A172 (cell line): ENCODE measurements around the gene FBXL22. TPM values are rescaled to one million over a fixed set of nuclear protein-coding genes. Genes with fewer than 3 reads are reported as not detected.
A peak's percentile ranks its signal among the peaks of the same experiment; 100 is the strongest.

ENCODE experiments used
- DNase-seq: peaks from one replicate; pipeline ENCODE4 v3.0.0-alpha.2; 2015; ENCODE audit warnings: low spot score
- total RNA-seq: library from RNA; depleted of rRNA; stranded (reverse); fragments of >200 nt; shearing (Covaris generic); gene quantifications from 2 replicates; pipeline ENCODE4 v1.2.3, GENCODE V29; 2014

Gene FBXL22
- total RNA-seq, 1 experiment from 2014 or later = not detected

DNA sequence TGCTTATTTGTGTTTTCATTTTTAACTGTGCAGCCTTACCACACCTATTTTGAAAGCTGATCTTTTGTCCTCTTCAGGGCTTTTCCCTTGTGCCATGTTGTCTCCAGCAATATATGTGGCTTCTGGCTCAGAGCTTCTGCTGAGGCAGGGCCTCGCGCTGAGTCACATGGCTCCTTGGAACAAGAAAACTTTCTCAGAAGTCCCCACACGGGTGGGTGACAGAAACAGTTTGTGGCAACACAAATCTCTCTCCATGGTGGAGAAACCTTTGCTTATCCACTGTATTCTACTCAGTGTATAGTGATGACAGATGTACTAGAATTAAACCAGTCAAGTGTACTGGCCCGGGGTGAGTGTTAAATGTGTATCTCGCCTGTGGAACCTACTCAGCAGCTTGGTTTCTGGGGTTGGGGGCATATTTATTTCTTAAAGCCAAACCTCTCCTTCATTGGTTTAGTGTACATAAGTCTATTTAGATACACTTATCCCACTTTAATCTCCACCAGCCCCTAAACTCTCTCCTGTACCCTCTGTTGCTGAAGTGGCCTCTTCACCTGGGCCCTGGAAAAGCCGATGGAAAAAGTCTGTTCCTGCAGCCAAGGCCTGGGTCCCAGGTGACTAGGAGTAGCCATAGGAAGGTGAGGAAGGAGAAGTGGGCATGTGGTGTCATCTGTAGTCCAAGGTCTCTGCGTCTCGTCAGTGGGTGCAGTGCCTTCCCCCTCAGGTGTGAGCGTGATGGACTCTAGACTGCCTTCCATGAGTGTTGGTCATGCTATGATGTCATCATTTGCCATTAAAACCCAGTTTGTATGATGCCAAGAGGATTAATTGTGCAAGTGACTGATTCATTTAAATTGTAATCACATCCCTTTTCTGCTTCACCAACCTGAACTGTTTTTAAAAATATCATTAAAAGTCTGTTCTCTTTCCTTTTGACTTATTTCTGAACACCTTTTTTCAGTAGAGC is 3.2 kb upstream of the FBXL22 start:
- DNase-seq = no peak

DNA sequence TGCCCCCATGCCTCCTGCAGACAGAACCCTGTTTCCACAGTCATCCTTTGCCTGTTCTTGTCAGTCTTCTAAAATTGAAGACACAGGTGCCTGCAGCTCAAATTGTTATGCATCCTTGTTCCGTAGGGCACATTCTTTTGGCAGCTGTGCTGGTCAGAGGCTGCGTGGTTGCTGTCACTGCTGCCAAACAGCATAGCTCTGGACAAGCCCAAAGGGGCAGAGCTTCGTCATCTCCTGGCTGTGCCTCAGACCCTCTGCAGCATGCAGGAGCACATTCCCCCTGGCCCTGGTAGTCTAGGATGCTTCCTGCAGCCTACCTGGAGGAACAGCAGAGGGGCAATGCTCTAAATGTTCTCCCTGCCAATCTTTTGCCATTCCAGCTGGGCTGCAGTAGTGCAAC is 2.1 kb upstream of the FBXL22 start:
- no peak for DNase-seq

DNA sequence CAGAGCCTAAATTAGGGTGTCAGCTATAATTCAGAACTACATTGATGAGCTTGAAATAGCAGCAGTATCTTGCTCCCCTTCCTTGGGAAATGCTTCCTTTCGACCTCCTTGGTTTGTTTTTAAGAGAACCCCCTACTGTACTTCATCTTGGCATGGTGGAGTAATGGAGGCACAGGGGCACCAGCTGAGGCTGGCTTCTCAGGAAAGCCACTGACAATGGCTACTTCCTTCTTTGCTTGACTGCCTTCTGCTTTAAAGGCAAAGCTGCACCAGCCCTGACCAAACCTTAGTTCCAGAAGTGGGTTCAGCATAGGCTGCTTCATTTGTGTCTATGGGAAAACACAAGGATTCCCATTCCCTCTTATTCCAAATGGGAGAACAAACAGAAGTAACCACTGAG is 1.5 kb upstream of the FBXL22 start:
- DNase-seq = no peak

DNA sequence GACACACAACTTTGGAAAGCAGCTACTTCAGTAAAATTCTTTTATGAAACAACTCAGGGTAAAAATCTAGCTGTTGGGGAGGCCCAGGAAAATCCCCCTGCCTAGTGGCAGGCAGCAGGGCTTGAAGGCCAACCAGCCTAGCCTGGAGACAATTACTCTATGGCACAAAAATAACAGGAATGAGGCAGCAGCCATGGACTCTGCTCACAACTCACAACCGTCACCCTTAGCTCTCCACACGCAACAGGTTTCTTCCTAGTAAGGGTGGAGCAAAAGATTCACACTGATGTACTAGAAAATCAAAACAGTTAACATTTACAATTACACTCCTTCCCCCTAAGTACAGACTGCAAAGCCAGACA is 530 bp upstream of the FBXL22 start:
- no peak for DNase-seq

DNA sequence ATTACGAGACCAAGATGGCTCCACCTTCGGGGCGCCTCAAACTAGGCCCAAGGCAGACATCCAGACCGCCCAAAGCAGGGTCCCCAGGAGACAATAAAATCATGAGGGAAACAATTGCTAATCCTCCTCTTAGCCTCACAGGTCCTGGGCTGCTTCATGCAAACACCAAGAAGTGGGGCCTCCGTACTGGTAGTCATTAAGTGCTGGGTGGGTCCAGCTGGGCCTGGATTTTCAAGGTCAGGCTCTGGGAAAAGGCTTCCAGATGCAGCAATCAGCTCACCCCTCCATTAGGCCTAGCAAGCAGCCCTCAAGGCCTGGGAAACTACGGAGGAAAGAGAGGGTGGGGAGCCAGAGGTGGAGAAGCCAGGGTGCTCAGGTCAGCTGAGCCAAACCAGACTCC is 634 bp downstream of the FBXL22 start:
- DNase-seq = no peak

DNA sequence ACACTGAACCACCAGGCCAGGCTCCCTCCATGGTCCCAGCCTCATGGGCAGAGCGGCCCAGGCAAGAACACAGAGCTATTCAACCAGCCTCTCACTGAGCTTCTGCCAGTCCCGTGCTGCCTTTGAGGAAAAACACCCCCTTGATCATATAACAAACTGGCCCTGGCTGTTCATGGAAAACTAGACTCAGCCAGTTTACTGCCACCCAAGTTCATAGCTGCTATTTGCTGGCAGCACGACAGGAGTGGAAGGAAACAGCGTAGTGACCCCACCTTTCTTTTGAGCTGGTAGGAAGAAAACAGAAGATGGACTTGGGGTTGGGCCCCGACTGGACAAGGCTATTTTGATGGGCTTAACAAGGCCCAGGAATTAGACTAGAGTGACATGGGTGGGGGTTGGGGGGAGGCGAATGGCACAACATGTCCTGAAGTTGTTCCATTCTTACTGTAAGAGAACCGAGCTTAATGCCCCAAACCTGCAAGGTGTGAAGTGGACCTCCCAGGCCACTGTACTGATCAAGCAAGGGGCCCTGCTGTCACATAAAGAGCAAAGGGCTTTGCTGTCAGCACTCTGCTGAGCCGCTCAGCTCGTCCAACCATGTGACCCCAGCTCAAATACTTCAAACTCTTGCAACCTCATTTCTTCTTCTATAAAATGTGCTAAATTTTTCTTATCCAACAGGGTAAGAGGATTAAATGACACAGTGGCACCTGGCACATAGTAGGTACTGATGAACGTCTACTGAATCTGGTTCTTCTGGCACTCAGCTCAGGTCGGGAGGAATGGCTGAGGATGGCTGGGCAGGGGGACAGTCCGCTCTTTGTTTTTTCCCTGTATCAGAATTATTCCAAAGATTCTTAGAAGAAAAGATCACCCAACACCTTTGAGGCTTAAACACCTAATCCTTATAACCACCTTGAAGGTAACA is 1.6 kb downstream of the FBXL22 start:
- DNase-seq = no peak

DNA sequence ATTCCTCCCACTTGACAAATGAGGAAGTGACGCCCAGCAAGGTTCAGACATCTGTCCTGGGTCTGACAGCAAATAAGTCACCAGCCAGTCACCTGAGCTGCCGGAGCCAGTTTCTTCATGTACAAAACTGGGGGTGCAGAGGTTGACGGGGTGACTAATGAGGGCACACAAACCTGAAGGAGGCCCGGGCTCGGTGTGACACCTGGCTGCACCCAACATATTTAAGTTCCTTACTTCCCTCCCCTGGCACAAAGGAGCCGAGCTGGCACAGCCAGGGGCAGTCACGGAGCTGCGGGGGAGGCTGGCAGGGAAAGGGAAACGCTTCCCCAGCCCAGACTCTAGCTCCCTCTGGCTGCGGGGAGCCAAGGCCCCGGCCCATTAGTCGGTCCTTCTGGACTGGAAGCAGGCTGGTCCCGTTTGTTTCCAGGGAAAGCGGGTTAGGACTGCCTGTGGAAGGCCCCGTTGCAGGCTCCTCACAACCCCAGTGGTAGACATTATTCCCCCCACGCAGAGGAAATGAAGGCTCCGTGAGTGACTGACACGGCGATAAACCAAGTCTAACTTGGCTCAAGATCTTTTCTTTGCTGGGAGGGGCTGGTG is 2.3 kb downstream of the FBXL22 start:
- DNase-seq = no peak

DNA sequence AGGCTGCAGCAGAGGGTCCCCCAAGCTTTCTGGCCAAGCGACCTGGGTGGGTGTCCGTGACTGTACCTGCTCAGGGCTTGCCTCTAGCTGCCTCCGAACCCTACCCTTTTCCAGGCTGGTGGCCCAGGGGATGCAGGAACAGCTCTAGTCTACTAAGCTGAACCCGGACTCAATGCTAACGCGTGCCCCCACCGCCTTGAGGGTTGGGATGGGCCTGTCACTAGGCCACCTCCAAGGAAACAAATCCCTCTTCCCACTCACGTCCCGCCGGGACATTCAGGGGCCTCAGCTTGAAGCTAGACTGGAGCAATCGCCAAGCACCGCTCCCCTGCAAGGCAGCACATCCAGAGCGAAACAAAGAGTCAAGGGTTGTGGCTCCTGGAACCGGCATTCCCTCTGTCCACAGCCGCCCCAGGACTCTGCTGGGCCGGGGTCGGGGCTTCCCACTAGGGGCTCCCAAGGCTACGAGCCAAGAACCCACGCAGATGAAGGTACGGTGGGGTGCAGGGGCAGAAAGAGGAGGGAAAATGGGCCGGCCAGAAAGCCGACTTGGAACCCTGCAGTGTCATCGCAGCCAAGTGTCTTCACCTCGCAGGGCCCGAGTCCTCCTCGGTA is 2.9 kb downstream of the FBXL22 start:
- no peak for DNase-seq

DNA sequence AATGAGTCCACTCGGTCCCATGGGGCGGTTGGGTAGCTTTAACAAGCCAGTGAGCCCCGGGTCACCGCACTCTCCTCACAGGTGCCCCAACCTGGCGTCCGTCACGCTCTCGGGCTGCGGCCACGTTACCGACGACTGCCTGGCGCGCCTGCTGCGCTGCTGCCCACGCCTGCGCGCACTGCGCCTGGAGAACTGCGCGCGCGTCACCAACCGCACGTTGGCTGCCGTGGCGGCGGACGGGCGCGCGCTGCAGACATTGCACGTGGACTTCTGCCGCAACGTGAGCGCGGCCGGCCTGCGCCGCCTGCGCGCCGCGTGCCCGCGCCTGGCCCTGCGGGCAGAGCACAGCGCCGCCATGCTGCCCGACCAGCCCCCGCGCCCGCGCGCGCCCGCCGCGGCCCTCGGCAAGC is 3.4 kb downstream of the FBXL22 start:
- peak; percentile 19 for DNase-seq

DNA sequence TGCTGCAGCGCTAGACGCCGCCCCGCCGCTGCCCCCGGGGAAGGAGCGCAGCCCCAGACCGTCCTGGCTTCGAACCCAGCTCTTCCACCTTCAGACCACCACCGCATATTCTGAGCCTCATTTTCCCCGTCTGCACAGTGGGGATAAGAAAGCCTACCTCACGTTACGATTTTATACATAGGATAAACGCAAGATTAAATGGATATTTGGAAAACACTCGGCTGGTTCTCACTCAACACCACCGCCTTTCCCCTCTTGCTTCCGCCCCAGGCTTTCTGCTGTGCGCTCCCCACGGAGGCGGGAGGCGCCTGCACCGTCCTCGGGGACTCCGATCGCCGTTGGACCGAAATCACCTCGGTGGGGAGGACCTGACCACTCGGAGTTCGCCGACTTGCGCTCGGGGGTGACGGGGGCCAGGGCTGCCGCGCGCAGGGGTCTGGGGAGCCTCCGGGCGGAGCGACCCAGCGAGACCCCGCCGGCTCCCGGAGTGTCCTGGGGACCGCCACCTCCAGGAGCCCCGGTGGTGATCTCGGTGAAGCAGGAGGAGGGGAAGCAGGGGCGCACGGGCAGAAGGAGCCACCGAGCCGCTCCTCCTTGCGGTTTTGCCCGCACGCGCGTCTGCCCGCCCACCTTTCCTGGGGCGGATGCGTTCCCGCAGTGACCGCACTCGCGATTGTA is 4.0 kb downstream of the FBXL22 start:
- DNase-seq = no peak

DNA sequence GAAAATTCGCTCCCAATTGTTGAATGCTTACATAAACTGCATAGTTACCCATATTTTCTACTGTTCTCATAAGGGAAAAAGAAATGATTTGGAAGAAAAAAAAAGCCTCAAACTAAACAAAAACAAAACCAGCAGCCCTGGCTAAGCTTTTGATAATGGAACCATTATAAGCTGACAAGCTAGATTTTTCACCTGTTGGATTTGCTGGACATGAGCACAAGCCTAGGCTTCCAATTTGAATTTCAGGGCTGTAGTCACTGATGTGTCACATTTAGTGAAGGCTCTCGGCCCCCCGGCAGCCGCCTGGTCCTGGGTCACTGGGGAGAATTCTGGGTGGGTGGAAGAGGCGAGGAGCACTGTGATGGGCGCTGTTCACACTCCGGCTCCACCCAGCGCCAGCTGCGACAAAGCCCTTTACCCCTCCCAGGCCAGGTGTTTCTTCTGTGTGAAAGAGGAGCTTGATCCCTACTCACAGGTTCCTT is 4.6 kb downstream of the FBXL22 start:
- no peak for DNase-seq

DNA sequence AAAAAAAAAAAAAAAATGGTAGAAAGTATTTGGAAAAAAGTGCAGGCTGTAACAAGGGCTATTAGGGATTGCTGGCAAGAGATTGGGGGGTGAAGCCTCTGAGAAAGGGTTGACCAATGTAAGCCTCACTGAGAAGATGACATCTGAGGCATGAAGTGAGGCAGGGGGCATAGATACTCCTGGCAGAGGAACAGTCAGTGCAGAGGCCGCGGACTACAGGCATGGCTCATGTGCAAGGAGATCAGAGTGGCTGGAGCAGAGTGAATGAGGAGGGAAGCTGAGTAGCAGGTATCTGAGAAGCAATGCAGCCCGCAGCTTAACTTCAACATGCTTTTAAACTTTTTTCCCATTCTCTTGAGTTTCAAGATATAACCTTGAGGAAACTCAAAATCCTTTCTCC is 5.4 kb downstream of the FBXL22 start:
- no peak for DNase-seq

DNA sequence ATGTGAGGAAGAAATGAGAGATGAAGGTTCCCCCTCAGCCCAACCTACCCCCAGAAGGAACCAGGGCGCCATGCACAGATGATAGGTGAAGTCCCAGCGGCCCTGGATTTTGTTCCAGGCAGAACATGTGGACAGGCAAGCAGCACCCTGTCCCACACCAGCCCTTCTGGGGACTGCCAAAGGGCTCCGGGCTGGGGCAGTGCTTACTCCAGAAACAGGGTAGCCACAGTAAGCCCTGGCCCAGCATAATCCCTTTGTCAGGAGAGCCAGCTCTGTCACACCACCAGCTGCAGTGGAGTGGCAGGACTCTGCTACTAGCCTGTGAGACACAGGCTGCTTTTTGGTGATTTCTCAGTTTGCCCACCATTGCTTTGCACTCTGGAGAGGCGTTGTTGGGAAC is 6.3 kb downstream of the FBXL22 start:
- no peak for DNase-seq

DNA sequence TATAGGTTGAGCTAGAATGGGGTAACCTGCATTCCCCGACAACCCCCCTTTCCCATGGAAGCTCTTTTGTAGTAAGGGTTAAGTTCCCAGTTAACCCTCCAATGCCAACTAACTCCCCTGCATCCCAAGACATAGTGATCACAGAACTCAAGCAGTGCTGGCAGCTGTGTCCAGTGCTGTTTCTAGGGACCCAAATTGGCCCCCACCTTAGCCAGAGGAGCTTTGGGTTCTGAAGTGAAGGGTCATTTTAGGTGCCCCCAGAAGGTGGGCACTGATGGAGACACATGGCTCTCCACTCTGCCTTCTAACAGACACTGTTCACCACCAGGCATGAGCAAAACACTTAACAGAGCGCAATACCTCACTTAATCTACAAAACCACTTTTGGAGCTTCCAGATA is 7.1 kb downstream of the FBXL22 start:
- no peak for DNase-seq

DNA sequence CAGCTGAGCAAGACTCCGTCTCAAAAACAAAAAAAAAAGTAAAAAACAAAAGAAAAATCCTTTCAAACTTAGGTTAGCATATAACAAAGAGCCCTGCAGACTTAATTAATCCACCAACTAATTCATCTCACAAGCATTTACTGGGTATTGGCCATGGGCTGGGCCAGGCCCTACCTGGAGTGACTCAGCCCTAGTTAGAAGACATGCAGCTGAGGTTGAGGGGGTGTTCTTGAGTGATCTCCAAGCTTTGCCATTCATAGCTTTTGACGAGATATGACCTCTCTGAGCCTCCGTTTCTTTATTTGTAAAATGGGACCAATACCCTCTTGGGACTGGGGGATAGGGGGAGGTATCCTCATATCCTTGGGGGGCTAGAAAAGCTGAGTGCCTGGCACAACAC is 7.8 kb downstream of the FBXL22 start:
- DNase-seq = no peak

DNA sequence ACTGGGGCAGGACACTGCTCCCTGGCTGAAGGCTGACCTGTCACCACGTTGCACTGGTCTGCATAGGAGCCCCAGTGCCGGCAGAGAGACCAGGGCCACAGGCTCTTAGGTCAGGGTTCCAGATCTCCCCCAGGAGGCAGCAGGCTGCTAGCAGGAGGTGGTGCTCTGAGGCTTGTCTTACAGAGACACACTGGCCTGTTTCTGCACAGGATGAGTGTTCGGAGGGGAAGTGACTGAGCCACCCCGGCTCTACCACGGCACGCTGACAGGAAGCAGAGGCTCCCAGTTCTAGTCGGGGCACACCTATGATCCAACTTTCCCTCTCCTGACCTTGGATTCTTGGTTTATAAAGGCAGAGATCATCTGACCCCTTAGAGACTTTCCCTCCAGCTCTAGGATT is 8.6 kb downstream of the FBXL22 start:
- DNase-seq = no peak

DNA sequence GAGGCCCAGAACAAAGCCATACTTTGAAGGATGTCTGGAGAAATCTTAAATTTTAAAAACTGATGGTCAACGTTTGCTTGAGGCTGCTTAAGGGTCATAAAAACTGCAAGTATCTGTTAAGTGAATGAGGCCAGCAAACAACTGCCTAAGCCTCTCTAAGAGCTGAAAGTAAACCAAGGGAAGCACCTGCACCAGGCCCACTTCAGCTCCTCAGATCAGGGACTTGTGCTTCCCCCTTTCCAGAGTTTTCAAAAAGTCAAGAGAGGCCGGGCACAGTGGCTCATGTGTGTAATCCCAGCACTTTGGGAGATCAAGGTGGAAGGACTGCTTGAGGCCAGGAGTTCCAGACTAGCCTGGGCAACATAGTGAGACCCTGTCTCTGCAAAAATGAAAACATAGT is 9.1 kb downstream of the FBXL22 start:
- no peak for DNase-seq

DNA sequence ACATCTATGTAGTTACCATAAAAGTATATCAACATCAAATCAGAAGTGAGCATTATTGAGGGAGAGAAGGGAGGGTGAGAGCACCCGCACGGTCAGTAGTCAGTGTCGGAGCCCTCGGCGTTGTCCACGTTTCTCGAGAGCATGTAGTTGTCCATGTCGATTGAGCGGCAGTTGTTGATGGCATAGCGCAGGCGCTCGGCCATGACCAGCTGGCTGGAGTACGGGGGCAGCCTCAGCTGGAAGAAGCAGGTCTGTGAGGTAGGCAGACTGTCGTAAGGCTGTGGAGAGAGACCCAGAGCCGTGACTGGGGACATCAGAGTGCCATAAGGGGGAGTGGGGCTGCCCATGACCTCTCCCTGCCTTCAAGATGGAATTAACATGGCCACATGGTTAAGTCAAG is 11.8 kb downstream of the FBXL22 start:
- no peak for DNase-seq

DNA sequence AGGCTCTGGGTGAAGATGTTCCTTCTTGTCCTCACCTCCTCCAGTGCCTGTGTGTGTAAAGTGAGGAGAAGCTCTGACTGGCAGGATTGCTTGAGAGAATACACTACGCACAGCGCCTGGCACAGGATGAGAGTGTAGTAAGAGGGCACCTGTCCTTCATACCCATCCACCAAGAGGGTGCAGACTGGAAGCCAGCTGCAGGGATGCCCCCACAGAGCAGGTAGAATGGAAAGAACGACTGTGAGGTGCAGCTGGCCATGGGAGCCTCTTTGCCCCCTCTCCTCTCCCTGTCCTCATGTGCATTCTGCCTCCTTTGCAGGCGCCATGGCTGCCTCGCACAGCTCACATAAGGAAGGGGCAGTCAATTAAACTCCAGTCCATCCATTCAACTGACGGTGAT is 12.3 kb downstream of the FBXL22 start:
- no peak for DNase-seq

DNA sequence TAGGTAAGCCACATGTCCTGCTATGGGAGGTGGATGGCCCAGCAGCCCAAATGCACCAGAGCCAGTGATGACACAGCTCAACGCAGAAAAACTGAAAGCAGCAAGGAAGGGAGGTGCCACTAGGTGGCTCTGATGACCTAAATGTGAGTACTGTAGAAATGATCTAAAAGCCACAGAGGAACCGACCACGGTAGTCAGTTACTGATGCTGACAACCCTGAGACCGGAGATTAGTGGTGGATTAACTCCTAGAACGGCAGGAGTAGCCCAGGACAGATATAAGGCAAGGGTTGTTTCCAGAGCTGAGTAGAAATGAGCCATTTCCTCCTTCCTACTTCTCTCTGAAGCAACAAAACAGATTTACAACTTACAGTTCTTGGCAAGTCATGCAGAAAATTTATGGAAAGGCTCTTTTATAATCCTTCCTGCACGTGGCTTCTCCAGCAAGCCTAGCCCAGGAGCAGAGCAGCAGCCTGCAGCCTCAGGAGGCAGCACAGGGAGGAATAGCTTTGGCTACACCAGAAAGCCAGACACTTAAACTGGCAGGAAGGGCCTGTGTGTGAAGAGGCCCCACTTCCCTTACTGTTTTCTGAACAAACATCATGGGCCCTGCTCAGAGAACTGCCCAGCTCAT is 13.1 kb downstream of the FBXL22 start:
- peak; percentile 86 for DNase-seq

DNA sequence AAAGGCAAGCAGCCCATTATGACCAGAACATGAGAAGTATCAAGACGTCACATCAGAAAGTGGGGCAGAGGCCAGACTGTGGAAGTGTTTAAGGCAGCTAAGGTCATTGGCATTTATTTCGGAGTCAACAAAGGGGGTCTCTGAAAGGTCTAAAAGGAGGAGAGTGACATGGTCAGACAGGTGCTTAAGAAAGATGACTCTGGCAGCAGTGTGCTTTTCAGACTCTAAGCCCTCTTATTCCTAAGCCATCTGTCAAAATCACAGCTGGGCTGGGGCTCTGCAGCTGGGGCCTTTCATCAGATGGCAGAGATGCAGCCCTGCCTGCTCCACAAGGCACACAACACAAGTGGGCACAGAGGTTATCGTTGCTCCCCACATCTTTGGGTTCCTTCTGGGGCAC is 14.0 kb downstream of the FBXL22 start:
- DNase-seq = no peak
